GM23338 (cell line): ENCODE data around the gene NTPCR. TPM values are rescaled to one million over a fixed set of nuclear protein-coding genes. Genes with fewer than 3 reads are reported as not detected.
A peak's percentile ranks its signal among the peaks of the same experiment; 100 is the strongest.

ENCODE experiments used
- ATAC-seq: fragments of 200-7000 bp; cut with Tn5 transposase; 3 replicates; pipeline ENCODE4 v1.9.1; 2020
- DNase-seq: peaks from one replicate; pipeline ENCODE4 v3.0.0-alpha.2; 2015; ENCODE audit warnings: low spot score
- H2AFZ ChIP-seq: fragments of 200-600 bp; sonication (generic); 2 replicates; pipeline ENCODE4 v1.8.0; 2016; ENCODE audit warnings: antibody characterized with exemption, mild to moderate bottlenecking, moderate library complexity
- H3F3A ChIP-seq: fragments of 200-600 bp; sonication (generic); replicated peaks from 2 replicates; pipeline ENCODE4 v1.8.0; 2017; ENCODE audit warnings: antibody characterized with exemption, mixed run types, low read depth
- H3K27ac ChIP-seq: fragments of 200-600 bp; sonication (generic); 2 replicates; pipeline ENCODE4 v1.6.1; 2016; ENCODE audit warnings: low read depth
- H3K27me3 ChIP-seq: fragments of 200-600 bp; sonication (generic); 2 replicates; pipeline ENCODE4 v1.8.0; 2016; ENCODE audit warnings: mild to moderate bottlenecking, mixed run types, moderate library complexity; ENCODE audit not compliant: insufficient read depth
- H3K36me3 ChIP-seq: fragments of 200-600 bp; sonication (generic); 2 replicates; pipeline ENCODE4 v1.8.0; 2016; ENCODE audit warnings: mild to moderate bottlenecking; ENCODE audit not compliant: insufficient read depth
- H3K4me1 ChIP-seq: fragments of 200-600 bp; sonication (generic); 2 replicates; pipeline ENCODE4 v1.8.0; 2016; ENCODE audit warnings: mild to moderate bottlenecking, moderate library complexity; ENCODE audit not compliant: insufficient read depth
- H3K4me2 ChIP-seq: fragments of 200-600 bp; sonication (generic); 2 replicates; pipeline ENCODE4 v1.7.1; 2017; ENCODE audit warnings: mixed run types
- H3K4me3 ChIP-seq: fragments of 200-600 bp; sonication (generic); 2 replicates; pipeline ENCODE4 v1.6.1; 2016; ENCODE audit warnings: mixed run types
- H3K79me2 ChIP-seq: fragments of 200-600 bp; sonication (generic); replicated peaks from 2 replicates; pipeline ENCODE4 v1.8.0; 2017; ENCODE audit warnings: mild to moderate bottlenecking; ENCODE audit not compliant: insufficient read depth
- H3K9me2 ChIP-seq: fragments of 200-600 bp; sonication (generic); 2 replicates; pipeline ENCODE4 v1.8.0; 2017; ENCODE audit not compliant: insufficient read depth
- H4K20me1 ChIP-seq: fragments of 200-600 bp; sonication (generic); replicated peaks from 2 replicates; pipeline ENCODE4 v1.8.0; 2017; ENCODE audit warnings: mild to moderate bottlenecking; ENCODE audit not compliant: insufficient read depth
- H3K27ac Mint-ChIP-seq: 2 replicates; pipeline ENCODE4 v1.8.0; 2020; ENCODE audit warnings: inconsistent platforms, mild to moderate bottlenecking, moderate library complexity, mixed read lengths
- H3K27me3 Mint-ChIP-seq: 3 replicates; pipeline ENCODE4 v1.8.0; 2022; ENCODE audit warnings: low read depth, mild to moderate bottlenecking, moderate library complexity, mixed read lengths, inconsistent platforms; ENCODE audit not compliant: insufficient read depth, poor library complexity
- H3K36me3 Mint-ChIP-seq: 3 replicates; pipeline ENCODE4 v1.8.0; 2021; ENCODE audit warnings: low read depth, mild to moderate bottlenecking, inconsistent platforms, moderate library complexity, mixed read lengths
- H3K4me1 Mint-ChIP-seq: 3 replicates; pipeline ENCODE4 v1.8.0; 2020; ENCODE audit warnings: mild to moderate bottlenecking, inconsistent platforms, mixed read lengths
- H3K4me3 Mint-ChIP-seq: 3 replicates; pipeline ENCODE4 v1.8.0; 2021; ENCODE audit warnings: moderate library complexity, mild to moderate bottlenecking, inconsistent platforms, mixed read lengths
- H3K9me3 Mint-ChIP-seq: 3 replicates; pipeline ENCODE4 v1.8.0; 2020; ENCODE audit warnings: moderate library complexity, mild to moderate bottlenecking, inconsistent platforms, mixed read lengths
- CREB1 ChIP-seq: fragments of 250-450 bp; sonication (Bioruptor Pico); IDR thresholded peaks from 2 replicates; pipeline ENCODE4 v1.5.0; 2020; ENCODE audit warnings: low read depth, mild to moderate bottlenecking, moderate library complexity
- CTCF ChIP-seq, 2 experiments: fragments of 200-600 bp in 1 of 2; sonication (generic) in 1 of 2; conservative IDR thresholded peaks; 2 replicates each; pipeline versions ENCODE4 v1.5.1 to v1.6.1; 2016 to 2017; ENCODE audit warnings: antibody characterized with exemption in 2 of 2, low read depth in 2 of 2, mild to moderate bottlenecking in 2 of 2, moderate library complexity in 1 of 2
- EZH2 ChIP-seq: fragments of 200-600 bp; sonication (generic); IDR thresholded peaks from one replicate; pipeline ENCODE4 v1.8.0; 2017; ENCODE audit warnings: antibody characterized with exemption, mild to moderate bottlenecking, low read depth; ENCODE audit not compliant: unreplicated experiment
- JUNB ChIP-seq: IDR thresholded peaks from one replicate; pipeline ENCODE4 v1.6.1; 2016; ENCODE audit warnings: antibody characterized with exemption; ENCODE audit not compliant: unreplicated experiment
- NANOG ChIP-seq: IDR thresholded peaks from 2 replicates; pipeline ENCODE4 v1.6.1; 2016; ENCODE audit warnings: antibody characterized with exemption, borderline replicate concordance
- POLR2AphosphoS5 ChIP-seq: IDR thresholded peaks from 2 replicates; pipeline ENCODE4 v1.6.1; 2016; ENCODE audit warnings: antibody characterized with exemption, low read depth
- STAT1 ChIP-seq: IDR thresholded peaks from one replicate; pipeline ENCODE4 v1.6.1; 2016; ENCODE audit warnings: antibody characterized with exemption; ENCODE audit not compliant: unreplicated experiment
- ZNF114 ChIP-seq: fragments of 250-450 bp; sonication (Bioruptor Pico); IDR thresholded peaks from 2 replicates; pipeline ENCODE4 v1.5.0; 2020; ENCODE audit warnings: mild to moderate bottlenecking, moderate library complexity
- ZNF331 ChIP-seq: fragments of 250-450 bp; sonication (Bioruptor Pico); IDR thresholded peaks from 2 replicates; pipeline ENCODE4 v1.5.0; 2020; ENCODE audit warnings: low read depth, mild to moderate bottlenecking, moderate library complexity
- polyA plus RNA-seq: library from polyadenylated mRNA; unstranded; fragments of >200 nt; fragmentation: Nextera tagmentation; extraction: Ambion mirVana; gene quantifications from 2 replicates; pipeline ENCODE4 v1.2.1, GENCODE V29; 2016
- total RNA-seq: library from RNA; depleted of rRNA; stranded (reverse); fragments of >200 nt; shearing (Covaris generic); gene quantifications from 2 replicates; pipeline ENCODE4 v1.2.3, GENCODE V29; 2014
- TF ChIP-seq, protein P1 (sequence below): fragments of 250-450 bp; sonication (Bioruptor Pico); IDR thresholded peaks from 2 replicates; pipeline ENCODE4 v1.5.0; 2020; ENCODE audit warnings: mild to moderate bottlenecking, moderate library complexity

Gene NTPCR
- total and polyA plus RNA-seq, 2 experiments from 2014 or later, result 64.1 to 150 TPM

GRCh38 chr1:232940262-232940661 lies 10.1 kb upstream of the NTPCR start:
- Mint-ChIP-seq H3K4me1 (peaks cover 5% of the 10 kb centered on the region; the same call in 1 of the 3 replicates), H3K4me3 (no peak overlapping the region), H3K27me3 (peaks cover 5% of the 10 kb centered on the region), H3K36me3 (no peaks in the 10 kb centered on the region), H3K27ac (no peak overlapping the region), H3K9me3 (no peaks in the 10 kb centered on the region)
- DNase-seq (no peak), ATAC-seq (no peak)
- TF ChIP-seq CTCF (conservative IDR thresholded peaks at IDR 0.05; ENCODE audit: low read depth in 2 of 2) (peak in 1 of 2 experiments; percentile 16; a peak in 1 of 4 replicates), NANOG (no peak), EZH2 (no peak), ZNF331 (CRISPR knock-in tag) (no peak)
- Histone ChIP-seq H4K20me1 (no peaks in the 10 kb centered on the region), H3F3A (no peaks in the 10 kb centered on the region), H3K36me3 (no peaks in the 10 kb centered on the region), H3K4me3 (no peak overlapping the region), H2AFZ (no peak overlapping the region), H3K9me2 (0 out of 2 replicates have a peak, but pooled peaks cover 3% of the 10 kb centered on the region), H3K4me2 (no peak overlapping the region), H3K79me2 (no peaks in the 10 kb centered on the region), H3K27ac (no peak overlapping the region), H3K27me3 (no peaks in the 10 kb centered on the region), H3K4me1 (no peaks in the 10 kb centered on the region)

DNA sequence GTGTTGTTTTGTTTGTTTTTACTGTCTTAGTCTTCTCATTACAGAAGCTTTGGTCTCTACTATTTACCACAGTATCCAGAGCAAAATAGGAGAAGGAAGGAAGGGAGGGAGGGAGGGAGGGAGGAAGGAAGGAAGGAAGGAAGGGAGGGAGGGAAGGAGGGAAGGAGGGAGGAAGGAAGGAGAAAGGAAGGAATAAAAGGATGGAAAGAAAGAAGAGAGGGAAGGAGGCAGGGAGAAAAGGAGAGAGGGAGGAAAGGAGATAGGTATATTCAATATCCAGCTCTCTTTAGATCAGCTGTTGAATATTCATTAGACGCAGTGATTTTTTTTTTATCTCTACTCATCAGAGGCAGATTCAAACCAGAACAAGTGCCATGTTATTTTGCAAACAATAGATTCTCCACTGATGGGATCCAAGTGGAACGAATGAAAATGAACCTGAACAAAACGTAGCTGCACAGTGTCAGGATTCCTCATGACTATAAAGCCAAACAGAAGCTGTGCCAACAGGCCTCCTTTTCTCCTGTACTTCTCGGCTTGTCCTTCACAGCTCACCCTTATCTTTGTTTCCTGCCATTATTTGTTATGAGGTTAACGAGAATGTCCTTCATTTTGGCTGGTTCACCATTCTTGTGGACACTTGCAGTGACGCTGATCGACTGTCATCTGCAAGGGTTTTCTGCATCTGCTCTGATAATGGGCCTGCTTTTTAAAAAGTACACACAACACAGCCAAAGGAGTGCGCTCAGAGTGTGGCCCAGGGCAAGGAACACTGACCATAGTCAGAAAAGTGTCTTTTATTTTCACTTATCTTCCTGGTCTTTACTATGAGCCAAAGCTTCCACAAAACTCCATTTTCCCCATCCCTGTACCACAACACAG lies 7.8 kb upstream of the NTPCR start:
- Histone ChIP-seq H3K79me2 (no peaks in the 10 kb centered on the region), H3K36me3 (no peaks in the 10 kb centered on the region), H3K27ac (no peak overlapping the region), H3K27me3 (no peaks in the 10 kb centered on the region), H3K4me3 (no peak overlapping the region), H3K9me2 (0 out of 2 replicates have a peak, but pooled peaks cover 7% of the 10 kb centered on the region), H3K4me1 (no peaks in the 10 kb centered on the region), H3K4me2 (no peak overlapping the region), H3F3A (no peaks in the 10 kb centered on the region), H2AFZ (no peak overlapping the region), H4K20me1 (no peaks in the 10 kb centered on the region)
- no peak overlapping the region for H3K4me3 Mint-ChIP-seq
- ATAC-seq, result no peak
- no peaks in the 10 kb centered on the region for H3K36me3 Mint-ChIP-seq
- no peak for DNase-seq
- peaks cover 2% of the 10 kb centered on the region for H3K27me3 Mint-ChIP-seq
- H3K27ac Mint-ChIP-seq, result no peak overlapping the region
- no peaks in the 10 kb centered on the region for H3K9me3 Mint-ChIP-seq
- peaks cover 5% of the 10 kb centered on the region; the same call in 1 of the 3 replicates for H3K4me1 Mint-ChIP-seq
- TF ChIP-seq JUNB (no peak), NANOG (no peak), CREB1 (no peak), STAT1 (no peak), ZNF114 (CRISPR knock-in tag) (no peak), POLR2AphosphoS5 (no peak)
- TF ChIP-seq, protein P1, sequence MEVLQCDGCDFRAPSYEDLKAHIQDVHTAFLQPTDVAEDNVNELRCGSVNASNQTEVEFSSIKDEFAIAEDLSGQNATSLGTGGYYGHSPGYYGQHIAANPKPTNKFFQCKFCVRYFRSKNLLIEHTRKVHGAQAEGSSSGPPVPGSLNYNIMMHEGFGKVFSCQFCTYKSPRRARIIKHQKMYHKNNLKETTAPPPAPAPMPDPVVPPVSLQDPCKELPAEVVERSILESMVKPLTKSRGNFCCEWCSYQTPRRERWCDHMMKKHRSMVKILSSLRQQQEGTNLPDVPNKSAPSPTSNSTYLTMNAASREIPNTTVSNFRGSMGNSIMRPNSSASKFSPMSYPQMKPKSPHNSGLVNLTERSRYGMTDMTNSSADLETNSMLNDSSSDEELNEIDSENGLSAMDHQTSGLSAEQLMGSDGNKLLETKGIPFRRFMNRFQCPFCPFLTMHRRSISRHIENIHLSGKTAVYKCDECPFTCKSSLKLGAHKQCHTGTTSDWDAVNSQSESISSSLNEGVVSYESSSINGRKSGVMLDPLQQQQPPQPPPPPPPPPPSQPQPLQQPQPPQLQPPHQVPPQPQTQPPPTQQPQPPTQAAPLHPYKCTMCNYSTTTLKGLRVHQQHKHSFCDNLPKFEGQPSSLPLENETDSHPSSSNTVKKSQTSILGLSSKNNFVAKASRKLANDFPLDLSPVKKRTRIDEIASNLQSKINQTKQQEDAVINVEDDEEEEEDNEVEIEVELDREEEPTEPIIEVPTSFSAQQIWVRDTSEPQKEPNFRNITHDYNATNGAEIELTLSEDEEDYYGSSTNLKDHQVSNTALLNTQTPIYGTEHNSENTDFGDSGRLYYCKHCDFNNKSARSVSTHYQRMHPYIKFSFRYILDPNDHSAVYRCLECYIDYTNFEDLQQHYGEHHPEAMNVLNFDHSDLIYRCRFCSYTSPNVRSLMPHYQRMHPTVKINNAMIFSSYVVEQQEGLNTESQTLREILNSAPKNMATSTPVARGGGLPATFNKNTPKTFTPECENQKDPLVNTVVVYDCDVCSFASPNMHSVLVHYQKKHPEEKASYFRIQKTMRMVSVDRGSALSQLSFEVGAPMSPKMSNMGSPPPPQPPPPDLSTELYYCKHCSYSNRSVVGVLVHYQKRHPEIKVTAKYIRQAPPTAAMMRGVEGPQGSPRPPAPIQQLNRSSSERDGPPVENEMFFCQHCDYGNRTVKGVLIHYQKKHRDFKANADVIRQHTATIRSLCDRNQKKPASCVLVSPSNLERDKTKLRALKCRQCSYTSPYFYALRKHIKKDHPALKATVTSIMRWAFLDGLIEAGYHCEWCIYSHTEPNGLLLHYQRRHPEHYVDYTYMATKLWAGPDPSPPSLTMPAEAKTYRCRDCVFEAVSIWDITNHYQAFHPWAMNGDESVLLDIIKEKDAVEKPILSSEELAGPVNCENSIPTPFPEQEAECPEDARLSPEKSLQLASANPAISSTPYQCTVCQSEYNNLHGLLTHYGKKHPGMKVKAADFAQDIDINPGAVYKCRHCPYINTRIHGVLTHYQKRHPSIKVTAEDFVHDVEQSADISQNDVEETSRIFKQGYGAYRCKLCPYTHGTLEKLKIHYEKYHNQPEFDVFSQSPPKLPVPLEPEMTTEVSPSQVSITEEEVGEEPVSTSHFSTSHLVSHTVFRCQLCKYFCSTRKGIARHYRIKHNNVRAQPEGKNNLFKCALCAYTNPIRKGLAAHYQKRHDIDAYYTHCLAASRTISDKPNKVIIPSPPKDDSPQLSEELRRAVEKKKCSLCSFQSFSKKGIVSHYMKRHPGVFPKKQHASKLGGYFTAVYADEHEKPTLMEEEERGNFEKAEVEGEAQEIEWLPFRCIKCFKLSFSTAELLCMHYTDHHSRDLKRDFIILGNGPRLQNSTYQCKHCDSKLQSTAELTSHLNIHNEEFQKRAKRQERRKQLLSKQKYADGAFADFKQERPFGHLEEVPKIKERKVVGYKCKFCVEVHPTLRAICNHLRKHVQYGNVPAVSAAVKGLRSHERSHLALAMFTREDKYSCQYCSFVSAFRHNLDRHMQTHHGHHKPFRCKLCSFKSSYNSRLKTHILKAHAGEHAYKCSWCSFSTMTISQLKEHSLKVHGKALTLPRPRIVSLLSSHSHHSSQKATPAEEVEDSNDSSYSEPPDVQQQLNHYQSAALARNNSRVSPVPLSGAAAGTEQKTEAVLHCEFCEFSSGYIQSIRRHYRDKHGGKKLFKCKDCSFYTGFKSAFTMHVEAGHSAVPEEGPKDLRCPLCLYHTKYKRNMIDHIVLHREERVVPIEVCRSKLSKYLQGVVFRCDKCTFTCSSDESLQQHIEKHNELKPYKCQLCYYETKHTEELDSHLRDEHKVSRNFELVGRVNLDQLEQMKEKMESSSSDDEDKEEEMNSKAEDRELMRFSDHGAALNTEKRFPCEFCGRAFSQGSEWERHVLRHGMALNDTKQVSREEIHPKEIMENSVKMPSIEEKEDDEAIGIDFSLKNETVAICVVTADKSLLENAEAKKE (CRISPR knock-in tag), result no peak
